Measurements from ENCODE around the gene FTCD.
"Not testable (repeated sequence)": the region's sequence is repeated elsewhere in the genome, so short reads cannot be mapped to it uniquely, and the experiment has no call there.

The FTCD gene
- 0.56 reads per million for total RNA-seq

DNA sequence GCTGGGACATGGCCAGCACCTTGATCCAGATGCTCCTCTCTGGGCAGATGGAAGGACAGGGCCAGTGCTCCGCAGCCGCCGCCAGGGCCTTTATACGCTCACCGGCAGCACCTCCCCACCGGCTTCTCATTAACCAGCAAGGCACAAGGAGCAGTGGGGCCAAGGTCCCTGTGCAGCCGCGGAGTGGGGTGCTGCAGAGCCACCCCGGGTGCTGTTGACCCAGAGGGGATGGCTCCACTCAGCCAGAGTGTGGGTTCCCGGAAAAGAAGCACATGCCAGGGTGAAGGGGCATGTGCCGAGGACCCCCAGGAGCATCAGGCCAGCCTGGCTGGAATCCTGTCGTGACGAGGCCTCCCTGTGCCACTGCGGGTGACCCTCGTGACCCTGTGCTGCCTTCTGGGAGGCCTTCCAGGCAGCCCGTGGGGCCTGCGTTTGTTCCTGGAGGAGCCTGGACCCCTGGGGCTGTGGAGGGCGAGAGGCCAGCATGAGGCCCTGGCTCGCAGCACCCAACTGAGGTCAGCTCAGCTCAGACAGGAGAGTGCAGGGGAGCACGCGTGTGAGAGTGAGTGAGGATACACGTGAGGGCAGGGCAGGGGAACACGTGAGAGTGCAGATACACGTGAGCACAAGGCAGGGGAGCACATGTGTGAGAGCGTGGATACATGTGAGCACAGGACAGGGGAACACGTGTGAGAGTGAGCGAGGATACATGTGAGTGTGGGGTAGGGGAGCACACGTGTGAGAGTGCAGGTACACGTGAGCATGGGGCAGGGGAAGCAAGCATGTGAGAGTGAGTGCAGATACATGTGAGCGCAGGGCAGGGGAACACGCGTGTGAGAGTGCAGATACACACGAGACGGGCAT is at the start of gene FTCD:
FTCD (minus strand) TSS at position 66 of the 864 bp plus-strand sequence; CDS start at position 10, 56 bp downstream.
- DNase-seq = no peak

DNA sequence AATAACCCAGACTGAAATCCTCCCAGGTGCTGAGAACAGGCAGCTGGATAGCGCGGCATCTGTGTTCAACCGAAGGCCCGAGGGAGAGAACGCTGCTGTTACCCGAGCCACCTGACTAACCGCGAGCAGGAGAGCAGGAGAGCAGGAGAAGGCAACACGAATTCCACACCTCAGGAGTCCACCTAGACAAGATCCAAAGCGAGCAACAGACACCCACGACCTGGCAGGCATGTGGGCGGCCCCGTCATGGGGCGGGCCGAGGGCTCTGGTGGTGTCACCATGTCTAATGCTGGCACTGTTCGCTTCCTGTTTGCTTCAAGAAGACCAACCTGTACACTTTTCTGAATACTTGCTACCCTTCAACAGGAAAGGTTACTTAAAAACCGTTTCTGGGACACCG is 49.8 kb upstream of the FTCD start:
- DNase-seq = no peak

- no peak for DNase-seq
Measured at GRCh38 chr21:46203203-46203600, 47.8 kb upstream of the FTCD start.

DNA sequence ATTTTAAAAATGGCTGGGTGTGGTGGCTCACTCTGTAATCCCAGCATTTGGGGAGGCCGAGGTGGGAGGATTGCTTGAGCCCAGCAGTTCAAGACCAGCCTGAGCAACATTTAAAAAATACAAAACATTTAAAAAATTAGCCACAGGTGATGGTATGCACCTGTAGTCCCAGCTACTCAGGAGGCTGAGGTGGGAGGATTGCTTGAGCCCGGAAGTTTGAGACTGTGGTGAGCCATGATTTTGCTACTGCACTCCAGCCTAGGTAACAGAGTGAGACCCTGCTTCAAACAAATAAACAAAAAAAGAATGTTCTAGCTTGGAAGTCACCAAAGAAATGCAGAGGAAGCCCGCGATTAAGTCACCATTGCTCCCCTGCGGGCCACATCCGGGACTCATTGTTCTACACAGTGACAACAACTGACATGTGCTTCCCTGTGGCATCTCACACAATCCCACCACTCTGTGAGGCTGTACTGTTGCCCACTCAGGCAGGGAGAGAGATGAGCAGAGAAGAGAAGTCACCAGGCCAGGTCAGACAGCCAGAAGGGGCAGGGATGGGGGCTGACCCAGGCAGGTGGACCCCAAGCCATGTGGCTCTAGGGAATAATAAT is 47.3 kb upstream of the FTCD start:
- DNase-seq = no peak

DNA sequence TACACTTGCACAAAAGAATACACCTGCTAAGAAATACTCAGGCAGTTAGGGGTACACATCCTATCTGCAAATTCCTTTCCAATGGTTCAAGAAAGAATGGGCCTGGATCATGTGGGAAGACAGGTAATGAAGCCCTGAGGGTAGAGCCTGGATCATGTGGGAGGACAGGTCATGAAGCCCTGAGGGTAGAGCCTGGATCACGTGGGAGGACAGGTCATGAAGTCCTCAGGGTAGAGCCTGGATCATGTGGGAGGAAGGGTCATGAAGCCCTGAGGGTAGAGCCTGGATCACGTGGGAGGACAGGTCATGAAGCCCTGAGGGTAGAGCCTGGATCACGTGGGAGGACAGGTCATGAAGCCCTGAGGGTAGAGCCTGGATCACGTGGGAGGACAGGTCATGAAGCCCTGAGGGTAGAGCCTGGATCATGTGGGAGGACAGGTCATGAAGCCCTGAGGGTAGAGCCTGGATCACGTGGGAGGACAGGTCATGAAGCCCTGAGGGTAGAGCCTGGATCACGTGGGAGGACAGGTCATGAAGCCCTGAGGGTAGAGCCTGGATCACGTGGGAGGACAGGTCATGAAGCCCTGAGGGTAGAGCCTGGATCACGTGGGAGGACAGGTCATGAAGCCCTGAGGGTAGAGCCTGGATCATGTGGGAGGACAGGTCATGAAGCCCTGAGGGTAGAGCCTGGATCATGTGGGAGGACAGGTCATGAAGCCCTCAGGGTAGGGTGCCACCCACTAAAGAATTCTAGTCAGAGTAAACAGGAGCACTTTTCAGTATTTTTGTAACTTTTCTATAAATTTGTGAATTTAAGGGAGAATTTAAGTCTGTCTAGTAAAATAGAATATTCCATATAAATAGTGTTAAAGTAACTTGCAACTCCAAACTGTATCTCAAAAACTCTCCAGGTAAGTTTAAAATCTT is 45.8 kb upstream of the FTCD start:
- DNase-seq = not testable (repeated sequence)

- no peak for DNase-seq
Measured at GRCh38 chr21:46199436-46200373, 44.3 kb upstream of the FTCD start.

DNA sequence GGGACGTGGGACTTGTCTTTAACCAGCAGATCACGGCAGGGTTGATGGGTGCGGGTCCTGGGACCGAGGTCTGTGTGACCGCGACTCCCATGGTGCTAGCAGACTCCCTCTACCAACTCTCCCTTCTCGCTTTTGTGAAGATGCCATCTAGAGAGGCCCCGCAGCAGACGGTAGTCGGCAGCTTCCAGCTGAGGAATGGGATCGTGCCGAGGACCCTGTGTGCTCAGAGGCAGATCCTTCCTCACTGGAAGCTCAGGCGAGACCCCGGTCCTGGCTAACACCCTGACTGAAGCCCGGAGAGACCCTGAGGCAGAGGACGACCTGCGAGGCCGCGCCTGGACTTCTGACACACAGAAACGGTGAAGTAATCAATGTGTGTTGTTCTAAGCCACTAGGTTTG is 41.4 kb upstream of the FTCD start:
- no peak for DNase-seq

DNA sequence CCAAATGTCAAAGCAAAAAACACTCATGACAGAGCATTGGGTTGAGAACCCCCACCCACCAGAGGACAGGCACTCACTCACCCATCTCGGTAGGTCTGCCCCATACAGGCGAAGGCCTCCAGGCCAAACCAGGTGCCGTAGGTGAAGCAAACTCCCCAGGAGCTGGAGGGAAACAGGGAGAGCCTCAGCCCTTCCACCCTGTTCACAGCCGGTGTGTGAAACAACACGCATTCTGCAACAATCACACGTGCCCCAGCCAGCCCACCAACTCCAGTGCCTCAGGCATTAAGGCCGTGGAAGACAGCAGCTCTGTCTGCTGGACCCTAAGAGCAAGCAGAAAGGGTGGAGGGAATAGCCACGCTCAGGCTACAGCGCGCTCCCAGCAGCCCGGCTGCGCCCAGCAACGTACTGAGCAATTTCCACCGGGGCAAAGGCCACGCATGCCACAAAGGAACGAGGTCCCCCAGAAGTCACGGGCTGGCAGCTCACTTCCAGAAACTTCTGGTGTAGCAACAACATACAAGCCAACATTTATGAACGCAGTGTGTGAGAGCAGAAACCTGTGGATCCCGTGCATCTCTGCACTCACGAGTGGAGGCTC is 40.3 kb upstream of the FTCD start:
- DNase-seq = no peak

- DNase-seq = no peak
Measured at GRCh38 chr21:46194374-46195334, 39.3 kb upstream of the FTCD start.

GRCh38 chr21:46193829-46194373 is 38.5 kb upstream of the FTCD start:
- DNase-seq = no peak

DNA sequence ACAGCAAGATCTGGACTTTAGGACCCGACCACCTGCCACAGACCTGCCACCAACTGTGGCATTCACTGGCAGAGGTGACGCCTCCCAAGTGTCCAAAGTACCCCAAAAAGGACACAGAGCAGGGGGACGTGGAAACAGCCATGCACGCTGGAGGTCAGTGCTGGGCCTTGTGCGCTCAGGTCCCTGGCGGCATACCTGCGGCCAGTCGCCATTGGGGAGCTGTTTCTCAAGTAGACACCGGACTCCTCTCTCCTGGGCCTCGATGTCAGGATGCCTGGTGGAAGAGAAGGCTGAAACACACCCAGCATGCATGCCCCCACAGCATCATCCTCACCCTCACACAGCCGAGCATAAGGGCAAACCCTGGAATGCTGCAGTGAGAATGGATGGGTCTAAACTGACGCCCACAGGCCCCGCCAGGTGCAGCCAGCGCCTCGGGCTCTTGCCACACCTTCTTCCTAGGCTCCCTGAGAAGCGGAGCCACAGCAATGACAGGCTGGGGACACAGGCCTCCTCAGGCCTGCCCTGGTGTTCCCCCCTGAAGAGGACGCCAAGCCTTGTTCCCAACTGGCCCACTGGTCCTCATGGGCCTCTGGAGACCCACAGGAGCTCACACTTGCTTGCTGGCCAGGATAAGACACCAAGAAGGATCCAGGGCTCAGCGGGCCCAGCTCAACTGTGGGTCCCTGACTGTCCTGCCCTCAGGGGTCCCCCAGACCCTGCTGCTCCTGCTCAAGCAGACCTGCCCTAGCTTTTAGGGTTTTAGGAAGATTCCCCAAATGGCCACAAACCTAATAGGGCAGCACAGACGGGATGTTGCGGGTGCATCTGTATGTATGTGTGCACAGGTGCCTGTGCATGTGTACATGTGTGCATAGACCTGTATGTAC is 36.6 kb upstream of the FTCD start:
- DNase-seq = no peak

DNA sequence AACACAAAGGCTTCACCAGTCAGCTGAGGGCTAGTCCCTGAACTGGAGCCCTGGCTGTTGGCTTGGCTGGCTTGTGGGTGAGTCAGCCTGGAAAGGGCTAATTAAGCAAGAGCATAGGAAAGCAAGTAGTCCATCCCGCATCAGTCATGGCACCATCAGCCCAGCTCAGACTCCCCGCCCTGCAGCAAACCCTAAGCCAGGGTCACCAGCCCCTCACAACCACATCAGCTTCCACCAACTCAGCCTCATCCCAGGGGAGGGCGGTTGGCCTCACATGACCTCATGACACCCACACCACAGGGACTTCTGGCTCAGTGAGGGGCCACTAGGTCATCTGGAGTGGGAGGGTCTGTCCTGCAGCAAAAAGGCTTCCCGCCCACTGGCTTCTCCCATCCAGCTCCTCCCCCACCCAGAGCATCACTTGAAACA is 35.9 kb upstream of the FTCD start:
- no peak for DNase-seq

DNA sequence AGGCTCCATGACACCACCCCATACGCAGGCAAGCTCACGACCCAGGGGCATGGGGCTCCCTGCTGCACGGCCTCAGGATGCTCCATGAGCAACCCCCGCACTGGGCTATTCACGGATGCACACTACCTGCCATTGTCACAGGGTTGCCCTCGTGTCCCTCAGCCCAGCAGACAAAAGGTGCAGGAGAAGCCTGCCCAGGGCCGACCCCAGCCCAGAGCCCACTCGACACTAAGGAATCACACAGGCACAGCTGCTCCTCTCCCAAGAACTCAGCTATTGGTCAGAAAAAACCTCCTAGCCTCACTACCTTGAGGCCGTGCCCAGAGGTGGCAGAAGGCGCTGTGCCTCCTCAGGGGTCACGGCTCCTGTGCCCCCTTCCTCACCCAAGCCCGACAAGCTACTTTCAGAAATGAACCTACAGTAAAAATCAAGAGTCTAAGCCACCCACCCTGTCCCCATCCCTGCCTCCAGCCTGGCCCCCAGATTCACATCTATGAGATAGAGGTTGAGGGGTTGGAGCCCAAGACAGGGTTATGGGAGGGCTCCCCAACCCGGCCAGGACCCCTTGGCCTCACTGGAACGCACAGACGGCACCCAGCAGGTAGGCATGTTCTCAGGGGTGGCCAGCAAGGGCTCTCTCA is 35.2 kb upstream of the FTCD start:
- DNase-seq = no peak

DNA sequence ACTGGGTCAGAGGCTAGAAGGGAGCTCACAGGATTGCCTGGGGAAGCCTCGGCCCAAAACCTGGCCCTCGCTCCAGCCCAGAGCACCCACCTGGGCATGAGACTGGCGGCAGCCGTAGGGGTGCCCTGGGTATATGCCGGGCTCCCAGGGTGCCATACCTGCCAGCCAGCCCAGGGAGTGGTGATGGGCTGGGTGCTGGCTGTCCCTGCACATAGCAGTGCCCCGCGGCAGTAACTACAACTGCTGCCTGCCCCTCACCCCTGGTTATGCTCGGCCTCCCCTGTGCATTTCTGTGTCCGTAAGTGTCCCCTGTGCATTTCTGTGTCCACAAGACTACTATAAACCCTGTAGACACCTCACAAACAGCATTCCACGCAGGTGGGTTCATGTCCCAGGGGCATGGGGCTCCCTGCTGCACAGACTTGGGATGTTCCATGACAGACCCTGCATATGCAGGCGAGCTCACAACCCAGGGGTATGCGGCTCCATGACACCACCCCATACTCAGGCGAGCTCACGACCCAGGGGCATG is 34.6 kb upstream of the FTCD start:
- DNase-seq = no peak

DNA sequence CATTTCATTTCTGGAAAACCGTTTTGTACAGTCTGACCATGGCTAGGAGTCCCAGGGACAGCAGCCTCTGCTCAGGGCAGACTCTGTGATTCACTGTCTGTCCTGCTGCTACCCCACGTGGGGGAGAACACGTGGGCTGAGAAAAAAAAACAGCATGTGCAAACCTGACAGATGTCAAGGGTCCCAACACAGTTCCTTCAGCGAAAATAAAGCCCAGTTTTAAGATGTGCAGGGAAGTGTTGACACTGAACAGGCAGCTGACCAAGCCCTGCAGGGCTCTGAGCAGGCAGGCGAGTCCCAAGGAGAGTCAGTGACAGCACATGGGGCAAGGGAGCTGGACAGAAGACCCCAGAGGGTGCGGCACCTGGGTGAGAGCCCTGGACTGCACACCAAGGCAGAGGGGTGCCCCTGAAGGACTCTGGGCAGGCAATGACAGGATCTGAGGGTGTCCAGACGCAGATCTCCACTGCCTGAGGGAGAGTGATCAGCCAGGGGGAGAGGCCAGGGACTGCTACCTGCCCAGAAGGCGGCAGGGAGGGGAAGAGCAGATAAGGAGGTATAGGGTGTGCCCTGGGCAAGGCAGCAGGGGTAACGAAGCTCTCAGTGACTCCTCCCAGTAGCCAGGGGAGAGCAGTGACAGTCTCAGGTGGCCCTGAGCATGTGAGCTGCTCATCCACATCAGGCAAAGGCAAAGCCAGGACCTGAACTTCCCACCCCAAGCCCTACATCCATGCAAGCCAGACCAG is 34.0 kb upstream of the FTCD start:
- DNase-seq = no peak

DNA sequence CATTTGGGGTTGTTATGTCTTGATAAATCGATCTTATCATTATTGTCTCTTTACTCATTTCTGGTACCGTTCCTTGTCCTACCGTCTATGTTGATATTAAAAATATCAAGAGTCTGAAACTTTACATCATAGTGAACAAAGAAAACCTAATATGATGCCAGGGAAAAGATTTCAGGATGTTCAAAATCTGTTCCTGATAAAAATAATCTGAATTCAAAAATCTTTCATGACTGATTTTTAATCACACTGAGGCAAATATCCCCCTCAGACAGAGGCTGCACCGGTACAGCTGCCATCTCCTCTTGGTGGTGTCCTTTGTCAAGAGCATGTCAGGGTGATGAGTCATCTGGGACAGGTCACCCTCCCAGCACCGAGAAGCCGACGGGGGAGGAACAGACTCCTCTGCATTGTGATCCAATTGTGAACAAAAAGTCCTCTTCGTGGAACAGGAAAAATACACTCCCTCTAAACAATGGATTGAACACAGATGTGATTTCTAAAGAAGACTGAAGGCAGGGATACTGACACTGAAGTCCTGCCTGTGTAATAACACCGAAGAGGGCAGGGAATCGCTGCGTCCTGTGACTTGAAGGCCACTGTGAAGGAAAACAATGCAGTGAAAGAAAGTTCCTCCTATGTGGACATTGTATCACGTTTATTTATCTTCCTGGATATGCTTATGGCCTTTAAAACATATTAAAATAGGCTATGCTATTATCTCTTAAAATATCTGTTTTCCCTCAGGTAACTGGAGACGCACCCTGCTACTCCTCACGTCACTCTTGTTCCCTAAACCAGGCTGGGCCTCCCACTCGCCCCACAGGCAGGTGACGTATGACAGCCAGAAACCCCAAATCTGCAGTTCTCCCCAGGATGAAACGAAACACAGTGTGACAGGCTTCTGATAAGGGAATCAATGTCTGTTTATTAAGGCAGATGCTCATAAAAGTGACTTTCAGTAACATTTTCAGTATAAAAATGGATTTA is 33.1 kb upstream of the FTCD start:
- no peak for DNase-seq
